MM.1S (cell line): ENCODE measurements around the gene HOXD9.
A peak's percentile ranks its signal among the peaks of the same experiment; 100 is the strongest.

ENCODE experiments used
- DNase-seq: peaks from one replicate; pipeline ENCODE4 v3.0.0-alpha.2; 2015
- H2AFZ ChIP-seq: fragments of 300-600 bp; sonication (generic); 2 replicates; pipeline ENCODE4 v1.6.0; 2016; ENCODE audit warnings: antibody characterized with exemption, low read length
- H3F3A ChIP-seq: fragments of 300-600 bp; sonication (generic); 2 replicates; pipeline ENCODE4 v1.6.1; 2016; ENCODE audit warnings: mild to moderate bottlenecking, antibody characterized with exemption, low read length, moderate library complexity, mixed read lengths; ENCODE audit not compliant: insufficient read depth
- H3K27ac ChIP-seq: fragments of 300-600 bp; sonication (generic); 2 replicates; pipeline ENCODE4 v1.5.1; 2016; ENCODE audit warnings: mild to moderate bottlenecking, low read length
- H3K27me3 ChIP-seq: fragments of 300-600 bp; sonication (generic); replicated peaks from 2 replicates; pipeline ENCODE4 v1.6.0; 2016; ENCODE audit warnings: low read length; ENCODE audit not compliant: insufficient read depth
- H3K36me3 ChIP-seq: fragments of 300-600 bp; sonication (generic); replicated peaks from 2 replicates; pipeline ENCODE4 v1.6.1; 2016; ENCODE audit warnings: mild to moderate bottlenecking, low read length, mixed read lengths; ENCODE audit not compliant: insufficient read depth
- H3K4me1 ChIP-seq: fragments of 300-600 bp; sonication (generic); 2 replicates; pipeline ENCODE4 v1.6.1; 2016; ENCODE audit warnings: low read length, mixed read lengths
- H3K4me2 ChIP-seq: fragments of 300-600 bp; sonication (generic); 2 replicates; pipeline ENCODE4 v1.6.0; 2016; ENCODE audit warnings: low read depth, low read length
- H3K4me3 ChIP-seq: fragments of 300-600 bp; sonication (generic); 2 replicates; pipeline ENCODE4 v1.5.1; 2016; ENCODE audit warnings: low read length, mixed read lengths
- H3K79me2 ChIP-seq: fragments of 300-600 bp; sonication (generic); 2 replicates; pipeline ENCODE4 v1.6.1; 2016; ENCODE audit warnings: mixed run types, low read length, mixed read lengths
- H3K9ac ChIP-seq: fragments of 300-600 bp; sonication (generic); 2 replicates; pipeline ENCODE4 v1.6.1; 2016; ENCODE audit warnings: low read length, mixed read lengths
- H3K9me2 ChIP-seq: fragments of 300-600 bp; sonication (generic); replicated peaks from 2 replicates; pipeline ENCODE4 v1.6.1; 2016; ENCODE audit warnings: mild to moderate bottlenecking, low read length, mixed read lengths; ENCODE audit not compliant: insufficient read depth
- H3K9me3 ChIP-seq: fragments of 300-600 bp; sonication (generic); replicated peaks from 2 replicates; pipeline ENCODE4 v1.6.1; 2016; ENCODE audit warnings: mild to moderate bottlenecking, low read length, mixed read lengths; ENCODE audit not compliant: insufficient read depth
- H4K20me1 ChIP-seq: fragments of 300-600 bp; sonication (generic); 2 replicates; pipeline ENCODE4 v1.6.1; 2016; ENCODE audit warnings: mild to moderate bottlenecking, low read length, moderate library complexity, mixed read lengths; ENCODE audit not compliant: insufficient read depth
- CTCF ChIP-seq: fragments of 300-600 bp; sonication (generic); IDR thresholded peaks from 2 replicates; pipeline ENCODE4 v1.5.1; 2016; ENCODE audit warnings: antibody characterized with exemption, low read length, mixed read lengths
- EZH2 ChIP-seq: fragments of 300-600 bp; sonication (generic); optimal IDR thresholded peaks from 2 replicates; pipeline ENCODE3; 2017; ENCODE audit warnings: low read depth, mild to moderate bottlenecking, antibody characterized with exemption, low read length, mixed read lengths
- EZH2phosphoT487 ChIP-seq: fragments of 300-600 bp; sonication (generic); IDR thresholded peaks from 2 replicates; pipeline ENCODE4 v1.6.1; 2018; ENCODE audit warnings: antibody characterized with exemption, low read length

The HOXD9 gene

GRCh38 chr2:176094349-176094748, 28.2 kb upstream of the HOXD9 start:
- H3F3A ChIP-seq: peaks cover 17% of the 10 kb centered on the region
- H3K9me3 ChIP-seq: no peaks in the 10 kb centered on the region
- H3K27ac ChIP-seq: no peak overlapping the region
- 0 out of 2 replicates have a peak, but pooled peaks cover 5% of the 10 kb centered on the region for H3K4me1 ChIP-seq
- H3K36me3 ChIP-seq: no peaks in the 10 kb centered on the region
- peaks cover 5% of the 10 kb centered on the region; the same call in 1 of the 2 replicates for H3K27me3 ChIP-seq
- TF ChIP-seq CTCF (no peak), EZH2phosphoT487 (no peak)
- no peaks in the 10 kb centered on the region for H3K9me2 ChIP-seq
- H3K9ac ChIP-seq: no peak overlapping the region
- H4K20me1 ChIP-seq: no peaks in the 10 kb centered on the region
- no peak overlapping the region for H3K4me2 ChIP-seq
- DNase-seq: no peak
- H3K4me3 ChIP-seq: no peak overlapping the region
- no peak overlapping the region for H2AFZ ChIP-seq
- no peaks in the 10 kb centered on the region for H3K79me2 ChIP-seq

- Histone ChIP-seq H3K4me1 (0 out of 2 replicates have a peak, but pooled peaks cover 5% of the 10 kb centered on the region), H3K9me2 (no peaks in the 10 kb centered on the region), H3K27ac (no peak overlapping the region), H3K4me2 (no peak overlapping the region), H3K9ac (no peak overlapping the region), H3K27me3 (peaks cover 1% of the 10 kb centered on the region; the same call in 1 of the 2 replicates), H3F3A (peaks cover 17% of the 10 kb centered on the region), H3K36me3 (no peaks in the 10 kb centered on the region), H3K9me3 (no peaks in the 10 kb centered on the region), H3K79me2 (no peaks in the 10 kb centered on the region), H4K20me1 (no peaks in the 10 kb centered on the region), H2AFZ (no peak overlapping the region), H3K4me3 (no peak overlapping the region)
- DNase-seq: no peak
- TF ChIP-seq CTCF: no peak
- TF ChIP-seq EZH2phosphoT487: no peak
- TF ChIP-seq EZH2: no peak
Observed at GRCh38 chr2:176095421-176095820, 27.1 kb upstream of the HOXD9 start.

- Histone ChIP-seq H2AFZ (peak overlapping the region; percentile 81), H3K4me3 (peak overlapping the region; percentile 66), H3K4me1 (0 out of 2 replicates have a peak, but pooled peaks cover 5% of the 10 kb centered on the region), H3K9ac (peak overlapping the region; percentile 60), H3K27ac (peak overlapping the region; percentile 81), H3F3A (peaks cover 17% of the 10 kb centered on the region), H4K20me1 (no peaks in the 10 kb centered on the region), H3K9me3 (no peaks in the 10 kb centered on the region), H3K27me3 (no peaks in the 10 kb centered on the region; the same call in 1 of the 2 replicates), H3K4me2 (peak overlapping the region; percentile 95), H3K9me2 (no peaks in the 10 kb centered on the region), H3K79me2 (no peaks in the 10 kb centered on the region), H3K36me3 (no peaks in the 10 kb centered on the region)
- peak; percentile 68 for DNase-seq
- TF ChIP-seq CTCF: 0 out of 2 replicates have a peak, but pooled peaks have one; percentile 7
- TF ChIP-seq EZH2: no peak
Observed at GRCh38 chr2:176096243-176096985, 26.1 kb upstream of the HOXD9 start.
